ENCODE results near the gene XXYLT1. TPM values are rescaled to one million over a fixed set of nuclear protein-coding genes. Genes with fewer than 3 reads are reported as not detected.

The XXYLT1 gene
- total and polyA plus RNA-seq, 2 donors from 2014 or later = 5.7 to 10.7 TPM

- intact Hi-C loops (cut with DNase I) = no loop called here
- Histone ChIP-seq H3K4me3 (ENCODE audit: low read length in 3 of 3) (no peak overlapping the region), H3K27ac (ENCODE audit: low read depth in 2 of 2, low read length in 2 of 2) (no peak overlapping the region), H3K36me3 (ENCODE audit: control insufficient read depth in 2 of 3, insufficient read depth in 3 of 3, low read length in 3 of 3) (peaks cover 0 to 2% (median 0%) of the 10 kb centered on the region in 3 donors), H3K9ac (ENCODE audit: low read length in 3 of 3) (no peak overlapping the region), H3K4me1 (ENCODE audit: control insufficient read depth in 2 of 3, insufficient read depth in 2 of 3, low read depth in 1 of 3, low read length in 3 of 3) (no peaks in the 10 kb centered on the region), H3K9me3 (ENCODE audit: control insufficient read depth in 2 of 3, insufficient read depth in 1 of 3, low read length in 3 of 3) (no peaks in the 10 kb centered on the region), H3K27me3 (ENCODE audit: control insufficient read depth, insufficient read depth, low read length) (no peaks in the 10 kb centered on the region)
- TF ChIP-seq CTCF (IDR thresholded peaks at IDR 0.05; ENCODE audit: borderline replicate concordance, extremely low read depth, insufficient read depth) = no peak
- DNase-seq = peak in 1 of 5 donors; percentile 54
- FAIRE-seq = no peak
Measured at GRCh38 chr3:195072916-195073564, 197.9 kb downstream of the XXYLT1 start.

GRCh38 chr3:195071916-195072820, 198.8 kb downstream of the XXYLT1 start:
- no peaks in the 10 kb centered on the region for H3K4me1 ChIP-seq (ENCODE audit: control insufficient read depth in 2 of 3, insufficient read depth in 2 of 3, low read depth in 1 of 3, low read length in 3 of 3)
- no peak for FAIRE-seq
- peak in 1 of 5 donors; percentile 39 for DNase-seq
- no peak overlapping the region for H3K27ac ChIP-seq (ENCODE audit: low read depth in 2 of 2, low read length in 2 of 2)
- peaks cover 0 to 2% (median 0%) of the 10 kb centered on the region in 3 donors for H3K36me3 ChIP-seq (ENCODE audit: control insufficient read depth in 2 of 3, insufficient read depth in 3 of 3, low read length in 3 of 3)
- no peaks in the 10 kb centered on the region for H3K9me3 ChIP-seq (ENCODE audit: control insufficient read depth in 2 of 3, insufficient read depth in 1 of 3, low read length in 3 of 3)
- no peak for TF ChIP-seq CTCF (IDR thresholded peaks at IDR 0.05; ENCODE audit: borderline replicate concordance, extremely low read depth, insufficient read depth)
- intact Hi-C loops (cut with DNase I) = no loop called here
- no peaks in the 10 kb centered on the region for H3K27me3 ChIP-seq (ENCODE audit: control insufficient read depth, insufficient read depth, low read length)
- no peak overlapping the region for H3K4me3 ChIP-seq (ENCODE audit: low read length in 3 of 3)
- H3K9ac ChIP-seq (ENCODE audit: low read length in 3 of 3) = no peak overlapping the region

GRCh38 chr3:195071011-195071728, 199.8 kb downstream of the XXYLT1 start:
- FAIRE-seq = no peak
- H3K9me3 ChIP-seq (ENCODE audit: control insufficient read depth in 2 of 3, insufficient read depth in 1 of 3, low read length in 3 of 3) = no peaks in the 10 kb centered on the region
- H3K36me3 ChIP-seq (ENCODE audit: control insufficient read depth in 2 of 3, insufficient read depth in 3 of 3, low read length in 3 of 3) = peaks cover 0 to 2% (median 0%) of the 10 kb centered on the region in 3 donors
- intact Hi-C loops (cut with DNase I) = no loop called here
- H3K4me1 ChIP-seq (ENCODE audit: control insufficient read depth in 2 of 3, insufficient read depth in 2 of 3, low read depth in 1 of 3, low read length in 3 of 3) = no peaks in the 10 kb centered on the region
- TF ChIP-seq CTCF (IDR thresholded peaks at IDR 0.05; ENCODE audit: borderline replicate concordance, extremely low read depth, insufficient read depth) = no peak
- H3K27me3 ChIP-seq (ENCODE audit: control insufficient read depth, insufficient read depth, low read length) = no peaks in the 10 kb centered on the region
- H3K9ac ChIP-seq (ENCODE audit: low read length in 3 of 3) = no peak overlapping the region
- DNase-seq = peak in 1 of 5 donors; percentile 48
- no peak overlapping the region for H3K27ac ChIP-seq (ENCODE audit: low read depth in 2 of 2, low read length in 2 of 2)
- no peak overlapping the region for H3K4me3 ChIP-seq (ENCODE audit: low read length in 3 of 3)
